Aortic smooth muscle cell (primary cell): ENCODE data around the gene ZNF580. TPM values are rescaled to one million over a fixed set of nuclear protein-coding genes. Genes with fewer than 3 reads are reported as not detected.

Experiments
- total RNA-seq: library from RNA; depleted of rRNA; stranded (reverse); fragments of >200 nt; gene quantifications from 2 replicates; pipeline ENCODE4 v1.2.3, GENCODE V29; 2014

Gene ZNF580
- total RNA-seq: 5.5 and 5.8 TPM in 2 replicates

GRCh38 chr19:55640577-55641425 lies at the start of gene ZNF580:
Gene ZNF580 (plus strand): TSS chr19:55641002. CDS start chr19:55642509, 1,507 bp downstream.

GRCh38 chr19:55599468-55599841 lies 41.3 kb upstream of the ZNF580 start, which contains the start of gene FIZ1:
Gene FIZ1 (minus strand): TSS chr19:55599517. CDS start chr19:55597865, 1,652 bp downstream.

GRCh38 chr19:55599842-55600661 lies 40.8 kb upstream of the ZNF580 start, which contains the start of gene ZNF524:
Gene ZNF524 (plus strand): TSS chr19:55600288. CDS start chr19:55602113, 1,825 bp downstream.

GRCh38 chr19:55605637-55606470 lies 34.9 kb upstream of the ZNF580 start, which contains the start of gene ZNF865:
Gene ZNF865 (plus strand): TSS chr19:55605647. CDS start chr19:55613619, 7,972 bp downstream.

GRCh38 chr19:55624109-55625003 lies 16.4 kb upstream of the ZNF580 start, which contains the start of gene ZNF784:
Gene ZNF784 (minus strand): TSS chr19:55624566. CDS start chr19:55624561, 5 bp downstream.

GRCh38 chr19:55643003-55643886 lies 2.4 kb downstream of the ZNF580 start, which contains the start of gene ZNF581:
Gene ZNF581 (plus strand): TSS chr19:55643649. CDS start chr19:55644572, 923 bp downstream.

GRCh38 chr19:55647732-55648584 lies 7.2 kb downstream of the ZNF580 start, which contains the start of gene CCDC106:
Gene CCDC106 (plus strand): TSS chr19:55648212. CDS start chr19:55649047, 835 bp downstream.

GRCh38 chr19:55654868-55655647 lies 14.3 kb downstream of the ZNF580 start, which contains the start of gene U2AF2:
Gene U2AF2 (plus strand): TSS chr19:55655035. CDS start chr19:55655105, 70 bp downstream.

GRCh38 chr19:55674841-55675660 lies 34.2 kb downstream of the ZNF580 start, which contains the start of gene EPN1:
Gene EPN1 (plus strand): TSS chr19:55675226. CDS start chr19:55678628, 3,402 bp downstream.

Other genes starting within 250 kb of the ZNF580 start
- 73.4 and 105 TPM in 2 replicates for gene UBE2S, start 233.2 kb upstream of the ZNF580 start, total RNA-seq
- not detected in 2 replicates for gene SHISA7, start 197.7 kb upstream of the ZNF580 start, total RNA-seq
- 49.1 and 52.8 TPM in 2 replicates for gene ISOC2, start 179.4 kb upstream of the ZNF580 start, total RNA-seq
- gene C19orf85, start 176.3 kb upstream of the ZNF580 start, total RNA-seq: not detected in 2 replicates
- gene ZNF628, start 164.4 kb upstream of the ZNF580 start, total RNA-seq: 0.66 and 0.87 TPM in 2 replicates
- gene NAT14, start 155.8 kb upstream of the ZNF580 start, total RNA-seq: 13.7 and 14.4 TPM in 2 replicates
- 12.8 and 30.4 TPM in 2 replicates for gene SSC5D, start 152.6 kb upstream of the ZNF580 start, total RNA-seq
- gene SBK2, start 103.9 kb upstream of the ZNF580 start, total RNA-seq: not detected in 2 replicates
- gene SBK3, start 95.5 kb upstream of the ZNF580 start, total RNA-seq: 0.19 TPM in 1 of 2 replicates, not detected in the other
- 2.1 and 3.0 TPM in 2 replicates for gene ZNF579, start 60.2 kb upstream of the ZNF580 start, total RNA-seq
- 1.9 and 2.1 TPM in 2 replicates for gene FIZ1, start 41.5 kb upstream of the ZNF580 start, total RNA-seq
- gene ZNF524, start 40.7 kb upstream of the ZNF580 start, total RNA-seq: 10.1 and 11.9 TPM in 2 replicates
- gene ZNF865, start 35.4 kb upstream of the ZNF580 start, total RNA-seq: 0.66 and 1.3 TPM in 2 replicates
- gene ZNF784, start 16.4 kb upstream of the ZNF580 start, total RNA-seq: 3.6 and 3.9 TPM in 2 replicates
- 11.4 and 13.4 TPM in 2 replicates for gene ZNF581, start 2.6 kb downstream of the ZNF580 start, total RNA-seq
- 8.9 and 9.5 TPM in 2 replicates for gene CCDC106, start 7.2 kb downstream of the ZNF580 start, total RNA-seq
- 87.6 and 108 TPM in 2 replicates for gene U2AF2, start 14.0 kb downstream of the ZNF580 start, total RNA-seq
- 44.5 and 80.6 TPM in 2 replicates for gene EPN1, start 34.2 kb downstream of the ZNF580 start, total RNA-seq
- gene NLRP9, start 97.4 kb downstream of the ZNF580 start, total RNA-seq: not detected in 2 replicates
- gene RFPL4A, start 118.1 kb downstream of the ZNF580 start, total RNA-seq: not detected in 2 replicates
- gene RFPL4AL1, start 128.1 kb downstream of the ZNF580 start, total RNA-seq: not detected in 2 replicates
- gene NLRP11, start 191.0 kb downstream of the ZNF580 start, total RNA-seq: not detected in 2 replicates
- not detected in 2 replicates for gene NLRP4, start 195.5 kb downstream of the ZNF580 start, total RNA-seq